ENCODE data around the gene TLX3.

DNA sequence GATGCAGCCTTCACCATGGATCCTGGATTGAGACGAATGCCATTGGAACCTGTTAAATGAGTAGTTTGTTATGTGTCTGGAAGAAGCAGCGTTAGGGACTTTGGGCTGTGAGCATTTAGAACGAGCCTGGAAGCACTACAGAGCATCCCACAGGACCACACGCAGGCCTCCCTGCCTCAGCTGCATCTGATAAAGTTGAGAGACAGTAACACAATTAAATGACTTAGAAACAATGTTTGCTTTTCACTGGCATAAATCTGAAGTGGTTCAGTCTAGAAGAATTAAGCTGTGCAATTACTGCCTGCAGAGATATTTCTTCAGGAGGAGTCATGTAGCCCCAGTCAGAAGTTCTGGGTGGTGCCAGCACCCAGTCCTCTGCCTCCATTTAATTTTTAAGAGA, 9.8 kb upstream of the TLX3 start:
- TF ChIP-seq GATA3 (IDR thresholded peaks at IDR 0.05; ENCODE audit: low read depth, low read length) (0 out of 2 replicates have a peak, but pooled peaks have one; percentile 17), GATA2 (IDR thresholded peaks at IDR 0.05; ENCODE audit: low read depth, low read length) (peak; percentile 81)

All from SH-SY5Y (cell line).